ENCODE results near the gene ACAP3. TPM values are rescaled to one million over a fixed set of nuclear protein-coding genes. Genes with fewer than 3 reads are reported as not detected.

The ACAP3 gene
- total and polyA plus RNA-seq, 10 donors: 12.6 to 89.7 (median 41.5) TPM

- no peaks in the 10 kb centered on the region for H3K9me3 ChIP-seq
- H3K27me3 ChIP-seq (replicated peaks in 1 of 7): no peaks in the 10 kb centered on the region
- H3K27ac ChIP-seq: peak overlapping the region in 5 of 8 donors; percentile 97 to 99 (median 98)
- WGBS, 5 donors: 41 to 58% (median 52%) methylated on average over 21 to 27 of the region's 27 CpGs
- TF ChIP-seq CTCF (IDR thresholded peaks at IDR 0.05 in 8 of 11, conservative IDR thresholded peaks at IDR 0.05 in 3 of 11): no peak
- no peak for TF ChIP-seq POLR2AphosphoS5 (IDR thresholded peaks at IDR 0.05)
- no peak for TF ChIP-seq POLR2A (IDR thresholded peaks at IDR 0.05)
- intact Hi-C loops (cut with DNase I; ENCODE audit: low total_unique reads): no loop called here
- H3K36me3 ChIP-seq: peaks cover 0 to 22% (median 11%) of the 10 kb centered on the region in 6 donors
- no peak for DNase-seq
- H3K4me1 ChIP-seq: peaks cover 40 to 74% (median 54%) of the 10 kb centered on the region in 6 donors
- peak overlapping the region; percentile 62 to 97 (median 86) for H3K4me3 ChIP-seq
These were observed 969 bp downstream of the ACAP3 start for GRCh38 chr1:1306661-1307260.

- Histone ChIP-seq H3K27ac (peak overlapping the region in 6 of 8 donors; percentile 64 to 99 (median 79)), H3K4me1 (peaks cover 40 to 74% (median 54%) of the 10 kb centered on the region in 6 donors), H3K4me3 (peak overlapping the region in 7 of 8 donors; percentile 82 to 97 (median 87)), H3K36me3 (peaks cover 0 to 16% (median 5%) of the 10 kb centered on the region in 6 donors), H3K27me3 (replicated peaks in 1 of 7) (no peaks in the 10 kb centered on the region), H3K9me3 (no peaks in the 10 kb centered on the region)
- no peak for DNase-seq
- no peak for TF ChIP-seq POLR2AphosphoS5 (IDR thresholded peaks at IDR 0.05)
- TF ChIP-seq CTCF (IDR thresholded peaks at IDR 0.05 in 8 of 11, conservative IDR thresholded peaks at IDR 0.05 in 3 of 11): peak in 1 of 11 experiments; percentile 10
- TF ChIP-seq POLR2A (IDR thresholded peaks at IDR 0.05): no peak
- intact Hi-C loops (cut with DNase I; ENCODE audit: low total_unique reads): no loop called here
- 15 to 48% (median 37%) methylated on average over 7 to 11 of the region's 11 CpGs for WGBS, 5 donors
These were observed 1.6 kb downstream of the ACAP3 start for GRCh38 chr1:1306070-1306660.

GRCh38 chr1:1305300-1306069, 2.2 kb downstream of the ACAP3 start:
- 10 to 19% (median 14%) methylated on average over 15 to 25 of the region's 25 CpGs for WGBS, 5 donors
- Histone ChIP-seq H3K4me1 (peaks cover 40 to 67% (median 54%) of the 10 kb centered on the region in 6 donors), H3K27me3 (replicated peaks in 1 of 7) (no peaks in the 10 kb centered on the region), H3K4me3 (peak overlapping the region in 7 of 8 donors; percentile 5 to 97 (median 84)), H3K9me3 (no peaks in the 10 kb centered on the region), H3K27ac (peak overlapping the region; percentile 58 to 99 (median 71)), H3K36me3 (peaks cover 0 to 9% (median 0%) of the 10 kb centered on the region in 6 donors)
- intact Hi-C loops (cut with DNase I; ENCODE audit: low total_unique reads): no loop called here
- DNase-seq: peak; percentile 90
- TF ChIP-seq CTCF (IDR thresholded peaks at IDR 0.05 in 8 of 11, conservative IDR thresholded peaks at IDR 0.05 in 3 of 11) (peak in 3 of 11 experiments; percentile 2 to 32 (median 9)), POLR2A (IDR thresholded peaks at IDR 0.05) (no peak), POLR2AphosphoS5 (IDR thresholded peaks at IDR 0.05) (peak in 2 of 3 donors; percentile 65 to 68)
